GM18517 (cell line): ENCODE data around the gene RASGEF1C.
"Not testable (repeated sequence)": the region's sequence is repeated elsewhere in the genome, so short reads cannot be mapped to it uniquely, and the experiment has no call there.

ENCODE experiments used
- ATAC-seq: cut with Tn5 transposase; IDR thresholded peaks from one replicate; pipeline ENCODE4 v1.9.1; 2021; ENCODE audit warnings: mild to moderate bottlenecking, moderate library complexity; ENCODE audit not compliant: unreplicated experiment

Gene RASGEF1C

GRCh38 chr5:180124662-180125061, 84.3 kb downstream of the RASGEF1C start:
- ATAC-seq = not testable (repeated sequence)

- no peak for ATAC-seq
These were observed 86.1 kb downstream of the RASGEF1C start for GRCh38 chr5:180122875-180123274.

GRCh38 chr5:180121826-180122413, 87.1 kb downstream of the RASGEF1C start:
- no peak for ATAC-seq

- ATAC-seq = no peak
These were observed 88.5 kb downstream of the RASGEF1C start for GRCh38 chr5:180120237-180121101.

GRCh38 chr5:180119903-180120236, 89.1 kb downstream of the RASGEF1C start:
- no peak for ATAC-seq

GRCh38 chr5:180119031-180119902, 89.7 kb downstream of the RASGEF1C start:
- ATAC-seq = no peak

- no peak for ATAC-seq
These were observed 90.6 kb downstream of the RASGEF1C start for GRCh38 chr5:180118391-180118791.

- no peak for ATAC-seq
These were observed 91.8 kb downstream of the RASGEF1C start for GRCh38 chr5:180117000-180117725.

- ATAC-seq = no peak
These were observed 92.7 kb downstream of the RASGEF1C start for GRCh38 chr5:180116077-180116999.

GRCh38 chr5:180115326-180116076, 93.5 kb downstream of the RASGEF1C start:
- no peak for ATAC-seq

GRCh38 chr5:180114304-180115003, 94.6 kb downstream of the RASGEF1C start:
- ATAC-seq = no peak

GRCh38 chr5:180113660-180114303, 95.2 kb downstream of the RASGEF1C start:
- ATAC-seq = no peak

- ATAC-seq = no peak
These were observed 96.7 kb downstream of the RASGEF1C start for GRCh38 chr5:180112181-180112861.

- ATAC-seq = no peak
These were observed 97.6 kb downstream of the RASGEF1C start for GRCh38 chr5:180111273-180112002.

- no peak for ATAC-seq
These were observed 99.1 kb downstream of the RASGEF1C start for GRCh38 chr5:180109920-180110319.

GRCh38 chr5:180107005-180107404, 102.0 kb downstream of the RASGEF1C start:
- ATAC-seq = no peak

GRCh38 chr5:180105827-180106312, 103.1 kb downstream of the RASGEF1C start:
- ATAC-seq = no peak
